ENCODE data around the gene FLOT2. TPM values are rescaled to one million over a fixed set of nuclear protein-coding genes. Genes with fewer than 3 reads are reported as not detected.

Gene FLOT2
- total and polyA plus RNA-seq, 4 donors: 46.2 to 226 (median 121) TPM

- H3K9me3 ChIP-seq (ENCODE audit: control insufficient read depth in 4 of 4, insufficient read depth in 3 of 4, low read length in 3 of 4): peaks cover 0 to 2% (median 0%) of the 10 kb centered on the region in 4 donors
- TF ChIP-seq CTCF (IDR thresholded peaks at IDR 0.05; ENCODE audit: control extremely low read depth, extremely low read depth): no peak
- H3K4me1 ChIP-seq (ENCODE audit: control insufficient read depth in 5 of 5, insufficient read depth in 5 of 5, low read length in 5 of 5): peaks cover 0 to 6% (median 0%) of the 10 kb centered on the region in 5 donors
- peak overlapping the region in 1 of 2 donors; percentile 19 for H3K9ac ChIP-seq (ENCODE audit: insufficient read depth in 1 of 2, low read length in 2 of 2)
- peak in 2 of 3 donors; percentile 77 to 87 for DNase-seq
- peaks cover 43 to 57% (median 46%) of the 10 kb centered on the region in 4 donors for H3K36me3 ChIP-seq (ENCODE audit: control insufficient read depth in 4 of 4, insufficient read depth in 4 of 4, low read length in 4 of 4)
- no peak overlapping the region for H3K4me3 ChIP-seq
- no peak for ATAC-seq (ENCODE audit: insufficient read depth, low FRiP score)
- no peak overlapping the region for H3K27ac ChIP-seq (ENCODE audit: low read depth in 1 of 2, low read length in 1 of 2)
- no peaks in the 10 kb centered on the region for H3K27me3 ChIP-seq (ENCODE audit: control insufficient read depth in 3 of 3, insufficient read depth in 3 of 3, low read length in 2 of 3)
Observed at GRCh38 chr17:28920201-28920600, 22.7 kb upstream of the FLOT2 start.

GRCh38 chr17:28918295-28918694 lies 20.8 kb upstream of the FLOT2 start:
- 79 to 87% methylated on average over 2 of the region's 2 CpGs for WGBS, 2 donors
- Histone ChIP-seq H3K9me3 (ENCODE audit: control insufficient read depth in 4 of 4, insufficient read depth in 3 of 4, low read length in 3 of 4) (peaks cover 0 to 2% (median 0%) of the 10 kb centered on the region in 4 donors), H3K27me3 (ENCODE audit: control insufficient read depth in 3 of 3, insufficient read depth in 3 of 3, low read length in 2 of 3) (no peaks in the 10 kb centered on the region), H3K4me1 (ENCODE audit: control insufficient read depth in 5 of 5, insufficient read depth in 5 of 5, low read length in 5 of 5) (peaks cover 0 to 6% (median 0%) of the 10 kb centered on the region in 5 donors), H3K9ac (ENCODE audit: insufficient read depth in 1 of 2, low read length in 2 of 2) (no peak overlapping the region), H3K4me3 (no peak overlapping the region), H3K27ac (ENCODE audit: low read depth in 1 of 2, low read length in 1 of 2) (no peak overlapping the region), H3K36me3 (ENCODE audit: control insufficient read depth in 4 of 4, insufficient read depth in 4 of 4, low read length in 4 of 4) (peaks cover 48 to 64% (median 51%) of the 10 kb centered on the region in 4 donors)
- DNase-seq: no peak
- TF ChIP-seq CTCF (IDR thresholded peaks at IDR 0.05; ENCODE audit: control extremely low read depth, extremely low read depth): no peak
- ATAC-seq (ENCODE audit: insufficient read depth, low FRiP score): no peak

GRCh38 chr17:28917465-28917864 lies 19.9 kb upstream of the FLOT2 start:
- H3K27ac ChIP-seq (ENCODE audit: low read depth in 1 of 2, low read length in 1 of 2): no peak overlapping the region
- ATAC-seq (ENCODE audit: insufficient read depth, low FRiP score): no peak
- 81 to 92% methylated on average over 5 of the region's 5 CpGs for WGBS, 2 donors

More at GRCh38 chr17:28917465-28917864, 19.9 kb upstream of the FLOT2 start:
- Histone ChIP-seq H3K9ac (ENCODE audit: insufficient read depth in 1 of 2, low read length in 2 of 2) (no peak overlapping the region), H3K4me1 (ENCODE audit: control insufficient read depth in 5 of 5, insufficient read depth in 5 of 5, low read length in 5 of 5) (peaks cover 0 to 6% (median 3%) of the 10 kb centered on the region in 5 donors), H3K36me3 (ENCODE audit: control insufficient read depth in 4 of 4, insufficient read depth in 4 of 4, low read length in 4 of 4) (peaks cover 53 to 67% (median 56%) of the 10 kb centered on the region in 4 donors), H3K27me3 (ENCODE audit: control insufficient read depth in 3 of 3, insufficient read depth in 3 of 3, low read length in 2 of 3) (no peaks in the 10 kb centered on the region), H3K4me3 (no peak overlapping the region), H3K9me3 (ENCODE audit: control insufficient read depth in 4 of 4, insufficient read depth in 3 of 4, low read length in 3 of 4) (peaks cover 0 to 2% (median 0%) of the 10 kb centered on the region in 4 donors)
- no peak for DNase-seq
- TF ChIP-seq CTCF (IDR thresholded peaks at IDR 0.05; ENCODE audit: control extremely low read depth, extremely low read depth): no peak
